Hepatocyte (in vitro differentiated cells): ENCODE data around the gene DUSP2. TPM values are rescaled to one million over a fixed set of nuclear protein-coding genes. Genes with fewer than 3 reads are reported as not detected.
A peak's percentile ranks its signal among the peaks of the same experiment; 100 is the strongest.

Source experiments
- DNase-seq: peaks from one replicate; pipeline ENCODE4 v3.0.0-alpha.2; 2016; ENCODE audit warnings: low spot score
- H2AFZ ChIP-seq: fragments of 200-600 bp; sonication (generic); 2 replicates; pipeline ENCODE4 v1.6.0; 2016; ENCODE audit warnings: antibody characterized with exemption, mild to moderate bottlenecking
- H3K27ac ChIP-seq: fragments of 200-600 bp; sonication (generic); 2 replicates; pipeline ENCODE4 v1.5.1; 2016; ENCODE audit warnings: mild to moderate bottlenecking
- H3K27me3 ChIP-seq: fragments of 200-600 bp; sonication (generic); 2 replicates; pipeline ENCODE4 v1.6.1; 2016
- H3K36me3 ChIP-seq: fragments of 200-600 bp; sonication (generic); replicated peaks from 2 replicates; pipeline ENCODE4 v1.5.1; 2016; ENCODE audit warnings: low read depth; ENCODE audit not compliant: insufficient read depth
- H3K4me1 ChIP-seq: fragments of 200-600 bp; sonication (generic); 2 replicates; pipeline ENCODE4 v1.5.1; 2016; ENCODE audit warnings: mild to moderate bottlenecking, moderate library complexity; ENCODE audit not compliant: insufficient read depth
- H3K4me2 ChIP-seq: fragments of 200-600 bp; sonication (generic); 2 replicates; pipeline ENCODE4 v1.6.0; 2016
- H3K4me3 ChIP-seq: fragments of 200-600 bp; sonication (generic); 2 replicates; pipeline ENCODE4 v1.5.1; 2016; ENCODE audit warnings: mild to moderate bottlenecking
- H3K79me2 ChIP-seq: fragments of 200-600 bp; sonication (generic); 2 replicates; pipeline ENCODE4 v1.6.0; 2017; ENCODE audit warnings: mild to moderate bottlenecking
- H3K9me2 ChIP-seq: fragments of 200-600 bp; sonication (generic); replicated peaks from 2 replicates; pipeline ENCODE4 v1.6.0; 2017; ENCODE audit warnings: mild to moderate bottlenecking; ENCODE audit not compliant: insufficient read depth
- H3K9me3 ChIP-seq: fragments of 200-600 bp; sonication (generic); 2 replicates; pipeline ENCODE4 v1.5.1; 2016; ENCODE audit warnings: low read depth, mild to moderate bottlenecking
- H4K20me1 ChIP-seq: fragments of 200-600 bp; sonication (generic); 2 replicates; pipeline ENCODE4 v1.6.0; 2016; ENCODE audit warnings: mild to moderate bottlenecking; ENCODE audit not compliant: insufficient read depth, poor library complexity, severe bottlenecking
- EZH2 ChIP-seq: fragments of 200-600 bp; sonication (generic); IDR thresholded peaks from 2 replicates; pipeline ENCODE4 v1.6.1; 2016; ENCODE audit warnings: antibody characterized with exemption, mild to moderate bottlenecking, borderline replicate concordance
- EZH2phosphoT487 ChIP-seq: fragments of 200-600 bp; sonication (generic); IDR thresholded peaks from one replicate; pipeline ENCODE4 v1.6.1; 2018; ENCODE audit warnings: antibody characterized with exemption, mild to moderate bottlenecking, low read depth, moderate library complexity; ENCODE audit not compliant: unreplicated experiment, severe bottlenecking
- WGBS: methylation state at CpG from one replicate; pipeline ENCODE4 v1.1.6; 2016; ENCODE audit warnings: low lambda C conversion rate; ENCODE audit errors: missing lambda C conversion rate; 5-methylcytosine and 5-hydroxymethylcytosine counted together
- polyA plus RNA-seq: library from polyadenylated mRNA; unstranded; fragments of >200 nt; fragmentation: Nextera tagmentation; extraction: Ambion mirVana; gene quantifications from 2 replicates; pipeline ENCODE4 v1.2.1, GENCODE V29; 2016
- total RNA-seq: library from RNA; depleted of rRNA; stranded (reverse); fragments of >200 nt; gene quantifications from 2 replicates; pipeline ENCODE4 v1.2.3, GENCODE V29; 2014
- TF ChIP-seq, protein P1 (sequence below): fragments of 200-600 bp; sonication (generic); IDR thresholded peaks from 2 replicates; pipeline ENCODE4 v1.5.1; 2016; ENCODE audit warnings: antibody characterized with exemption, mild to moderate bottlenecking; ENCODE audit not compliant: poor library complexity

DUSP2 gene
- total and polyA plus RNA-seq, 2 experiments from 2014 or later, result 11.3 to 24.0 TPM

DNA sequence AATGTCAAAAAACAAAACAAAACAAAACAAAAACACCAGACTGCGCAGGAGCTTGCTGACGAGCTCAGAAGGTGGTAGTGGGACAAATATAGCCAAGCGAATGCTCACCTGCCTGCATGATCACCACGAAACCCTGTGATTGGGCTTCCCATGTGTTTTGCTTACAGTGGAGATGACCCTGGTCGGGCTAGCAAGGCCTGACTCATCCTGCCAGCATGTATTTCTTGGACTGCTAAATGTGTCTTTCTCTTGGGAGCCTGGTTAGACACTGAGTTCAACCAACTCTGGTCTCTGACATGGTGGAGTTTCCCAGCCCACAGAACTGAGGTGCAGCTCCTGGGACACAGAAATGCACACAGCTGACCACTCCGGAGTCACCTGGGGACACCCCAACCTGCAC, 30.7 kb upstream of the DUSP2 start:
- DNase-seq, result no peak
- H3K4me1 ChIP-seq, result no peaks in the 10 kb centered on the region
- no peak for TF ChIP-seq EZH2phosphoT487
- TF ChIP-seq, protein P1, sequence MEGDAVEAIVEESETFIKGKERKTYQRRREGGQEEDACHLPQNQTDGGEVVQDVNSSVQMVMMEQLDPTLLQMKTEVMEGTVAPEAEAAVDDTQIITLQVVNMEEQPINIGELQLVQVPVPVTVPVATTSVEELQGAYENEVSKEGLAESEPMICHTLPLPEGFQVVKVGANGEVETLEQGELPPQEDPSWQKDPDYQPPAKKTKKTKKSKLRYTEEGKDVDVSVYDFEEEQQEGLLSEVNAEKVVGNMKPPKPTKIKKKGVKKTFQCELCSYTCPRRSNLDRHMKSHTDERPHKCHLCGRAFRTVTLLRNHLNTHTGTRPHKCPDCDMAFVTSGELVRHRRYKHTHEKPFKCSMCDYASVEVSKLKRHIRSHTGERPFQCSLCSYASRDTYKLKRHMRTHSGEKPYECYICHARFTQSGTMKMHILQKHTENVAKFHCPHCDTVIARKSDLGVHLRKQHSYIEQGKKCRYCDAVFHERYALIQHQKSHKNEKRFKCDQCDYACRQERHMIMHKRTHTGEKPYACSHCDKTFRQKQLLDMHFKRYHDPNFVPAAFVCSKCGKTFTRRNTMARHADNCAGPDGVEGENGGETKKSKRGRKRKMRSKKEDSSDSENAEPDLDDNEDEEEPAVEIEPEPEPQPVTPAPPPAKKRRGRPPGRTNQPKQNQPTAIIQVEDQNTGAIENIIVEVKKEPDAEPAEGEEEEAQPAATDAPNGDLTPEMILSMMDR, result no peak
- TF ChIP-seq EZH2, result no peak
- no peaks in the 10 kb centered on the region for H3K36me3 ChIP-seq
- H3K9me2 ChIP-seq, result no peaks in the 10 kb centered on the region
- H2AFZ ChIP-seq, result no peak overlapping the region
- H3K4me3 ChIP-seq, result no peak overlapping the region
- WGBS, result 89% methylated on average over 6 of the region's 6 CpGs
- no peaks in the 10 kb centered on the region for H3K27me3 ChIP-seq
- no peaks in the 10 kb centered on the region for H4K20me1 ChIP-seq
- H3K4me2 ChIP-seq, result no peak overlapping the region
- H3K79me2 ChIP-seq, result no peaks in the 10 kb centered on the region
- no peaks in the 10 kb centered on the region for H3K9me3 ChIP-seq
- no peak overlapping the region for H3K27ac ChIP-seq

DNA sequence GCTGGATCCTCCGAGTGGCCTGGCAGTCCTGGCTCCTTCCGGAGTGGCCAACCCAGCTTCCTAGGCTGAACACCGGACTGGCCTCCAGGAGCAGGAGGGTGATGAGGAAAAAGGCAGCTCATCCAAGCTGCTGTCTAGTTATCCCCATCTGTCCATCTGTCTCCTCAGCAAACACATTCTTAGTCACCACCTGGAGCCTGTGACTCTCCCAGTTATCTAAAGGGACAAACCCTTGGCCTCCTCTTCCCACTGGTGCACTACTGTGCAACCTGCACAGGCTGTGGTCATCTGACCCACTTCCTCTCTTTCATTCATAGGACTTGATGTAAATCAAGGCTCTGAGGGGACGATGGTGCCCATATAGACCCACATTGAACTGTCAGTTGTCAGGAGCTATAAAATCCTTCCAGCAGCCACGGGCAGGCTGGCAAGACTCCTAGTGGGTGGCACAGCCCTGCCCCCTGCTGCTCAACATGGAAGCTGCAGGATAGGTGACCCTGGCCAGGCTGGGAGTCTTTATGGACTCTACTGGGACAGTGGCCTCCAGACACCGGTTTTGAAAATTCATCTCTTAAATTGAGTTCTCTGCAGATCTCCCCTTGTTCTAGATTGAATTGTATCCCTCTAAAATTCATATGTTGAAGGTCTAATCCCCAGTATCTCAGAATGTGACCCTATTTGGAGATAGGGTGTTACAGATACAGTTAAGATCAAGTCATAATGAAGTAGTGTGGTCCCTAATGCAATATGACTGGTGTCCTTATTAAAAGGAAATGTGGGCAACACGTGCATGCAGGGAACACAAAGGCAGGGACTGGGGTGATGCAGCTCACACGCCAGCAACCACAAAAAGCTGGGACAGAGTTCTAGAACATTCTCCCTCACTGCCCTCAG, 29.3 kb upstream of the DUSP2 start:
- 53% methylated on average over 8 of the region's 8 CpGs for WGBS
- no peaks in the 10 kb centered on the region for H3K79me2 ChIP-seq

DNA sequence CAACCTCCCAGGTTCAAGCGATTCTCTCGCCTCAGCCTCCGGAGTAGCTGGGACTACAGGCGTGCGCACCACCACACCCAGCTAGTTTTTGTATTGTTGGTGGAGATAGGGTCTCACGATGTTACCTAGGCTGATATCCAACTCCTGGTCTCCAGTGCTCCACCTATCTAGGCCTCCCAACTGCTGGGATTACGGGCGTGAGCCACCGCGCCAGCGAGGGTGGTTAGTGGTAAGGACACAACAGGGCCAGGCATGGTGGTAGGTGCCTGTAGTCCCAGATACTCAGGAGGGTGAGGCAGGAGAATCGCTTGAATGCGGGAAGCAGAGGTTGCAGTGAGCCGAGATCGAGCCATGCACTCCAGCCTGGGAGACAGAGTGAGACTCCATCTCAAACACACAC, 26.6 kb upstream of the DUSP2 start:
- Histone ChIP-seq H3K4me1 (no peaks in the 10 kb centered on the region), H3K4me3 (no peak overlapping the region), H4K20me1 (no peaks in the 10 kb centered on the region), H3K9me3 (no peaks in the 10 kb centered on the region), H3K9me2 (no peaks in the 10 kb centered on the region), H2AFZ (no peak overlapping the region), H3K79me2 (no peaks in the 10 kb centered on the region), H3K36me3 (no peaks in the 10 kb centered on the region), H3K4me2 (no peak overlapping the region), H3K27me3 (no peaks in the 10 kb centered on the region), H3K27ac (no peak overlapping the region)
- 96% methylated on average over 15 of the region's 15 CpGs for WGBS
- no peak for DNase-seq
- TF ChIP-seq, protein P1, result no peak
- TF ChIP-seq EZH2 (no peak), EZH2phosphoT487 (no peak)

More for the DNA sequence above, 29.3 kb upstream of the DUSP2 start:
- H3K4me2 ChIP-seq, result no peak overlapping the region
- H3K27ac ChIP-seq, result no peak overlapping the region
- no peaks in the 10 kb centered on the region for H3K27me3 ChIP-seq
- H3K4me3 ChIP-seq, result no peak overlapping the region
- no peaks in the 10 kb centered on the region for H3K9me3 ChIP-seq
- no peak for TF ChIP-seq EZH2phosphoT487
- TF ChIP-seq, protein P1, result peak; percentile 85
- DNase-seq, result peak; percentile 85
- no peaks in the 10 kb centered on the region for H3K36me3 ChIP-seq
- H2AFZ ChIP-seq, result no peak overlapping the region
- no peaks in the 10 kb centered on the region for H3K4me1 ChIP-seq
- H3K9me2 ChIP-seq, result no peaks in the 10 kb centered on the region
- no peaks in the 10 kb centered on the region for H4K20me1 ChIP-seq
